NCI-H1930 (cell line): Measurements from ENCODE around the gene INPP5A.
"Not testable (repeated sequence)": the region's sequence is repeated elsewhere in the genome, so short reads cannot be mapped to it uniquely, and the experiment has no call there.

Experiments used
- DNase-seq, 2 experiments: peaks; one replicate each; lab custom pipeline; 2025; lab: John Stamatoyannopoulos, UW

INPP5A gene

DNA sequence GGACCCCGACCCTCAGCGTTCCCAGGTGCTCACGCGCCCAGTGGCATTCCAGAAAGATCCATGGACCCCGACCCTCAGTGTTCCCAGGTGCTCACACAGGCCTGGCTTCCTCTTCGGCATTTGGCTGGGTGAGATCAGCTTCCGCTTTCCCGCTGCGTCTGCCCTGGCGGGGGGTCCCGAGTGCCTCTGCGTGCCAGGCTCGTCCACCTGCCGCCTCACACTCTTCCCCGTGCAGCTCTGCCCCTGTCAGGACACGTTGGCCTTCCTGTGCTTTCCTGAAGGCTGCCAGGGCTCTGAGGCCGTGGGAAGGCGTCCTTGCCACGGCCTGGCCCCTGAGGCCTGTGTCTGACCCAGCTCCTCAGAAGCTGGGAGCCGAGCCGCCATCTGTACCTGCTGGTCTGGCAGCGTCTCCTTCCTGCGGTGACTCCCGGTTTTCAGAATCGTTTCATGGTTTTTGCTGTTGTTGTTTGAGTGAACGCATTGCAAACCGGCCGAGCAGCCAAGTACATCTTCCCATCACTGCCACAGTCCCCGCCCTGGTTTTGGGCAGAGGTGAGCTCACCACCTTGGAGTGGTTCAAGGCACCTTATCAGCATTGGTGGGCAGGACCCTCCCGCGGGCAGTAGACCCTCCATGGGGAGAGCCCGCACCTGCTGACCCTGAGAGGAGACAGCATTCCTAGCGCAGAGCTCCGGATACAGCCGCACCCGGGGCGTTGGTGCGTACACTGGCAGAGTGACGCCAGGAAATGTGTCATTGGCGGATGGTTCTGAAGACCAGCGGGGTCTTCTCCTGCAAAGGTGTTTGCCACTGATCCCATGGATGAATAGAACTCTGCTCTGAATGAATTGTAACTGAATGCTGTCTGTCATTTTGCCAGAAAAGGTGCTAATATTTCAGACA, 231.0 kb downstream of the INPP5A start:
- no peak for DNase-seq

DNA sequence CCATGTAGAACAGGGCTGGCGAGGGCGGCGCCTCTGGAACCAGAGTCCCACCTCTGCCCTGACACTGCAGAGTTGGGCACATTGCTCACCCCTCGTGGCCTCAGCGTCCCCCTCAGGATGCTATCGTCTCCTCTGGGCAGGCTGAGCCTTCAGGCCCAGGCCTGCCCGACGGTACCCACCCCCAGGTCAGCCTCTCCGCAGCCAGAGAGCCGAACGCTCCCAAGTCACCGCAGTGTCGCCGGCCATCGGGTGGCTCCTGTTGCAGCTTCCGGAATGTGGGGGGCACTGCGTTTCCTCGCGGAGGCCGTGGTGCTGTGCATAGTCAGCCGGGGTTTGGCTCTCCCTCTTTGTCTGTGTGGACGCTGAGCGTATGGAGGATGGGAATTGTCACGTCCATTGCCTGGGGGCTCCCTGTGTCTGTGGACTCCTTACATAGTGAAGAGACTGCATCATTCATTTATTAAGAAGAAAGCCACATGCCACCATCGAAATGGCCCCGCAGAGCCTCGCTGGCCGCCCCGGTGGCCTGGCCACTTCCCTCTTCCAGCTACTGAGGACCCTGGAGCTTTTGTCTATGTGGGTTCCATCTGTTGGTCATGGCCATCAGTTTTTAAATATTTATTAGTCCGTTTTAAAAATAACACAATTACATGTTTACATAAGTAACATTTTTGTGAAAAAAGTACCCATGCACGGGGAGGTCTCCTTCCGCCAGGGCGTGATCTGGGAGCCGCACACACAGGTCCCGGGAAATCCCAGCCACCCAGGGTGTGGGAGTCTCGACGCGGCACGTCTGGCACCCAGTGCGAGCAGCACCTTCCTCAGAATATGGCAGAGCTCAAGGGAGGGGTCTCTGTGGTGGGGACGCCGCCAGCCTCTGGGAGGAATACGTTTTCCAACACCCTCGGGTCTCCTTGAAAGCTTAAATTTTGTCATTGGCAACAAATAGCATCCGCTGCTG, 232.8 kb downstream of the INPP5A start:
- DNase-seq, result no peak

DNA sequence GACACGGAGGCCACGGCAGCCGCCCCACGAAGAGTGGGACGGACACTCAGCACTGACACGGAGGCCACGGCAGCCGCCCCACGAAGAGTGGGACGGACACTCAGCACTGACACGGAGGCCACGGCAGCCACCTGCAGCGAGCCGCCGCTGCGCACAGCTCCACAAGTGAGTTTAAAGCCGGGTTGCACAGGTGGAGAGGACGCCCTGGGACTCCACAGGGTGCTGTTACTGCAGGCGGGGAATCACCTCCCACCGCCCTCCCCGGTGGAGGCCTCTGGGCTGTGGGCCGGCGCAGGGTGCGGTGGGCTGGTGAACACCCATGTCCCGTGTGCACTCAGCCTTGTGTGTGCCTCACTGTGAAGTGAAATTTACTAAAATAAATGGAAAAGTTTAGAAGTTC, 235.2 kb downstream of the INPP5A start:
- not testable (repeated sequence) for DNase-seq

DNA sequence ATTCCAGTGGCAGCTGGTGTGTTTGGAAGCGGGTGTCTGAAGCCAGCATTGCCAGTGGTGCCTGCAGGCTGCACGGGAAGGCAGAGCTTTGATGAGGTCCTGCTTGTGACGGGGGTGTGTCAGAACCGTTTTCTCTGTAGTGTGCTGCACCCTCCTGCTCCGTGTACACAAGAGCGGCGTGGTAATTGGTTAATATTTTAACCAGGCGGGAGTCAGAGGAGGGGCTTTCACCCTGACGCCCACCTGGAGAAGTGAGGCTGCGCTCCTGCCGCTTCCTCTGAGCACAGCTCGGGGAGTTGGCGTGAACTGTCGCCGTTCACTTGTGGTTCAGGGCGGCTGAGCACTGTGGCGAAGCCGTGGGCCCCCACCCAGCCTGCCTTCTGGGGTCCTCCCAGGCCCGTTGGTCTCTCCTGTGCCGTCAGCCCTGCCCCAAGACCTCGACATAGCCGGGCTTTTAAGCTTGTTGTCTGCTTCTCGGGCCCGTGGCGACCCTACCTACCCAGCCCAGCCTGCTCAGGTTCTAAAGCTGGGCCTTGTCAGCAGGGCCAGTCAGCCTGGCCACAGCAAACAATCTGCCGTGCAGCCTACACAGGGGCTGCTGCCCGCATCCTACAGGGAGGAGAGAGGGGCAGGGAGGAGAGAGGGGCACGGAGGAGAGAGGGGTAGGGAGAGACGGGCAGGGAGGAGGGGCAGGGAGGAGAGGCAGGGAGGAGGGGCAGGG, 236.8 kb downstream of the INPP5A start:
- no peak for DNase-seq

DNA sequence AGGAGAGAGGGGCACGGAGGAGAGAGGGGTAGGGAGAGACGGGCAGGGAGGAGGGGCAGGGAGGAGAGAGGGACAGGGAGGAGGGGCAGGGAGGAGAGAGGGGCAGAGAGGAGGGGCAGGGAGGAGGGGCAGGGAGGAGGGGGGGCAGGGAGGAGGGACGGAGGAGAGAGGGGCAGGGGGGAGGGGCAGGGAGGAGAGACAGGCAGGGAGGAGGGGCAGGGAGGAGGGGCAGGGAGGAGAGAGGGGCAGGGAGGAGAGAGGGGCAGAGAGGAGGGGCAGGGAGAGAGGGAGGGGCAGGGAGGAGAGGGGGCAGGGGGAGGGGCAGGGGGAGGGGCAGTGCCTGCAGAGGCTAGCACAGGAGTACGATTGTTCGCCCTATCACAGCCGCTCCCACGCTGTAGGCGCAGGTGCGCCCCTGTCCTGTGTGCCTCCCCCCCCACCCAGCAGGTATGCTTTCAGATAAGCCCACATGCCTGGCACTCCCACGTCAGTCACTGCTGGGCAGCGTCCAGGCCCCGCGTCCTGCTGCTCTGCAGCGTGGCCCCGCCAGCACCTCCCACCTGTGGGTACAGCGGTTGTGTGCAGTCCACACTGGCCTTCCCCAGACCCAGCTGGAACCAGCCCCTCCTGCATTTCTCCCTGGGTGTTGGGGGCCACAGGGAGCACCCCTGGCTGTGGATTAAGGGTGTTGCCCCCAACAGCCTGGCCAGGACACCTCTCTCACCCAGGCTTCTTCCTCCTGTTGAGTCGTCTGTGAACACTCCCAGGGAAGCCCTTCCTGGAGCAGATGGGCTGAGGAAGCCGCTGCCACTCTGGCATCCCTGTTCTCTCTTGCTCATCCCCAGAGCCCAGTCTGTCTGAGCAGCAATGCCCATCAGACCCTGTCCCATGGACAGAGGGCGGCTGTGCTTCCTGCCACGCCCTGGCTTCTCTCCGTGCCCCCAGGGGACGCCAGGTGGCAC, 237.6 kb downstream of the INPP5A start:
- no peak for DNase-seq

DNA sequence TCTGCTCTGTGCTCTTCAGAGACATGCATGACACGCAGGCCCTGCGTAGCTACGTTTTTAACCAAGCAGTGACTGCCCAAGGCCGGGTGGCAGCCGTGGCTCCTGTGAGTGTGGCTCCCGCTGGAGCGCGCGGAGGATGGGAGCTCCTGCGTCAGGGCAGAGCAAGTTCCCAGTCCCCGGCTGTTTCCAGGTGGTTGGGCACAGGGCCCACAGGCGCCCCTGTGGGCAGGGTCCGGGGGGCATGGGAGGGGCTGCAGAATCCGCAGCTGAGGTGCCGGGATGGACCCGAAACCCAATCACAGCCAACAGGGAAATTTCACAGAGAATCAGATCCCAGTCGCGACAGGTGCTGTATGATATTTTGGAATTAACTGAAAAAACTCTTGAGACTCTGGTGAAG, 238.6 kb downstream of the INPP5A start:
- no peak for DNase-seq

DNA sequence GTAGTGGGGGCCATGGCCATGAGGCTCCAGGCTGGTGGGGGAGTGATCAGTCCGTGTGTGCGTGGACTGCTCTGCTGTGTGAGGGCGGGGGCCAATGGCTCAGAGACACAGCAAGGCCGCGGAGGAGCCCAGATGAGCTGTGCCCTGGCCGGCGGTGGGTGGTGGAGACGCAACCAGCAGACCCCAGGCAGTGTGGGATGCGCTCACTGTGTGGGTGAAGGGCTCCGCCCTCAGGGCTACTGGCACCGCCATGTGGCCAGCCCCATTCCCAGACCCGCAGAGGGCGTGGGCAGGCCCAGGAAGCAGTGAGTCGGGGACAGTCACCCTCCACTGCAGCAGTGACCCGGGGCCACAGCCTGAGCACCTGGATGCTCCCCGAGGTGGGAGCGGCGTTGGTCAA, 239.2 kb downstream of the INPP5A start:
- no peak for DNase-seq

DNA sequence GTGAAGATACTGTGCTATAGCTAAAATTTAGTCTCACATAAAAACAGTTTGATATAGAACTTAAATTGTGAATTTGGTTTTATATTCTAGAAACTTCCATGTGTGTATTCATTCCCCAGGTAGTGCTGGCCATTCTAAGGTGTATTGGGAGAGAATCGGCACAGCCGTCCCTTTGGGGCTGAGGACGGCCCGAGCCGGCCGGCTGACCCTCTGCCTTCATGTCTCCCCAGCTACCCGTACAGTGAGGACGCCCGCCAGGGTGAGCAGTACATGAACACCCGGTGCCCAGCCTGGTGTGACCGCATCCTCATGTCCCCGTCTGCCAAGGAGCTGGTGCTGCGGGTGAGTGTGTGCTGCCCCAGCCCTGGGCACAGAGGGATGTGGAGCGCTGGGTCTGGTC, 239.9 kb downstream of the INPP5A start:
- no peak for DNase-seq

DNA sequence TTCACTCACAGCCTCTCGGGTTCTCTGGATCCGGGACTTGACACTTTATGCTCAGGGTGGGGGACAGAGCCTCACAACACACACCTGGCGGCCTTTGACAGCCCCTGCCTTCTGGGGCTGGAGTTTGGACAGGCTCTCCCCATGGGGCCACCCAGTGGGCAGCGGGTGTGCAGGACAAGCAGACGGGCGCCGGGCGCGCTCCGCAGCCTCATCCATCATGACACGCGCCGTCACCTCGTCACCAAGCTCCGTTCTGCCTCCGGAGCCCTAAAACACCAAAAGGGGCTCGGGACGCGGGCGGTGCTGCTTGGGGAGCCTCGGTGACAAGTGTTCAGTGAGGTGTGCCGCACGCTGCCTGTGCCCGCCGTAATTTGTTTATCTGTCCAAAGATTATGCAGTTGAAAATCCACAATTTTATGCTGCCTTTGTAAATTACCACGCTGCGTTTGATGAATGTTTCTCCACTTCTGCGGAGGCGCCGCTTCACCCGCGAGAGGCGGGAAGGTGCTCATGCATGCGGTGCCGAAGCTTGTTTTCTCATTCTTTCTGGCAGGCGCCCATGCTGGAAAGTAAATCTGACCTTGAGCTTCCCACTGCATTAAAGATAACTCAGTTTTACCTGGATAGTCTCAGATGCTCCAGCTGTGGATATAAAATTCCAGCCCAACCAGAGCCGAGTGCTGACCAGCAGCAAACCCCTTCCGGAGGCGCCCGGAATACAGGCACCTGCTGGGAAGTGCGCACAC, 242.1 kb downstream of the INPP5A start:
- DNase-seq, result no peak

DNA sequence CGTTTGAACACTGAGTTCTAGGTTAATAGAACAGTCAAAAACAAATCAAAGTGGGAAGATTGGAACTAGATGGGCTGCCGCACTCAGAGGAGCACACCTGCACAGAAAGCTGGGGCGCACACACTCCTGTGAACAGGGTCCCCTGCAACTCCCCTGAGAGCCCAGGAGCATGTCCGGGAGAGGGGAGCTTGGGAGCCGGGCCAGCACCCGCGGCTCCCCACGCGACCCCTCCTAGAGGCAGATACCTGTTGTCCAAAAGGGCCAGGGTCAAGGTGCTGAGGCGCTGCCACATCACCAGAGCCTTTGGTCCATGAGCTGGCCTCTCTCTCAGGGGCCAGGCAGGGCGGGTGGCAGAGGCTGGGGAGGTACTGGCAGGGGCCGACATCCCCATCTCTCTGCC, 242.8 kb downstream of the INPP5A start:
- DNase-seq, result no peak

DNA sequence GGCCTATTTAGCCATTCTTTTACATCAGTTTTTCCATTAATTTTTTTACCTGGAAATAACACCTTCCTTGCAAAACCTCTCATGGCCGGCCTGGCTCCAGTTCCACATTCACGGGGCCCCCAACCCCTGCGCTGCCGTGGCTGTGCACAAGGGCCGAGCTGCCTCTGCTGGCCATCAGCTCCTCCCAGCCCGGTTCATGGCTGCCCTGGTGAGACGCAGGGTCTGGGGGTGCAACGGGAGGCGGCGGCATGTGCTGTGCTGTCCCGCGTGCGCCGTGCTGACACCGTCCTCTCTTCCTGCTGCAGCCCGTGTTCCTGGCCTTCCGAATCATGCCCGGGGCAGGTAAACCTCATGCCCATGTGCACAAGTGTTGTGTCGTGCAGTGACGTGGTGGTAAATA, 244.0 kb downstream of the INPP5A start:
- DNase-seq, result no peak

DNA sequence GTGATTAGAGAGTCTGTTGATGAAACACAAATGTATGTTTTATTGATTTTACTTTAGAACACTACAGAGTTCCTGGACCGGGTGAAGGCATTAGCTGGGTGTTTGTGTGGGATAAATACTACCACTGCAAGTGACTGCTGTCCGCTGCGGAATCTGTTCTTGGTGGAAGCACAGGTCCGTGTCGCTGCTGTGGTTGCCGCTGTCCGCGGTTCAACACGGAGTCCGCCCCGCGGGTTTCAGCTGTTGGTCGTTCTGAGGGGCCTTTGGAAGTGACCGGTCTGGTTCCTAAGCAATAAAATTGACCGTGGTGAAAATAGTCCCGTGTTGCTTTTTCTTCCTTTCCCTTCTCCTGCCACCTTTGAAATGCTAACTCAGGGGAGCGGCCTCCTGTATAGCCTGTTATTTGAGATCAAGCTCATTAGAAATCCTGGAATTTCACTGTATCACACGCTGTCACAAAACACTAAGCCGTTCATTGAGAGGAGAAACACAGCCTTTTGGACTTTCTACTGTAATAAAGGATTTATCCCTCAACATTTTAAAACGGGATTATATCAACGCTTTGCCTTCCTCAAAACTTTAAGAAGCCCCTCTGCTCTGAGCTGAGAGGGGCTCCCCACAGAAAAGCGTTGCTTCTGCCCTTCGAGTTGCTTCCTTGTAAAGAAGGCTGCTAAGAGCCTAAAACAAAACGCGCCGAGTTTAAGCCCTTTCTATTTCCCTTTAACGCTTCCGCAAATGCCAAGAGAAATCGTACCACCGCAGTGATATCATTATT, 245.8 kb downstream of the INPP5A start:
- no peak for DNase-seq

DNA sequence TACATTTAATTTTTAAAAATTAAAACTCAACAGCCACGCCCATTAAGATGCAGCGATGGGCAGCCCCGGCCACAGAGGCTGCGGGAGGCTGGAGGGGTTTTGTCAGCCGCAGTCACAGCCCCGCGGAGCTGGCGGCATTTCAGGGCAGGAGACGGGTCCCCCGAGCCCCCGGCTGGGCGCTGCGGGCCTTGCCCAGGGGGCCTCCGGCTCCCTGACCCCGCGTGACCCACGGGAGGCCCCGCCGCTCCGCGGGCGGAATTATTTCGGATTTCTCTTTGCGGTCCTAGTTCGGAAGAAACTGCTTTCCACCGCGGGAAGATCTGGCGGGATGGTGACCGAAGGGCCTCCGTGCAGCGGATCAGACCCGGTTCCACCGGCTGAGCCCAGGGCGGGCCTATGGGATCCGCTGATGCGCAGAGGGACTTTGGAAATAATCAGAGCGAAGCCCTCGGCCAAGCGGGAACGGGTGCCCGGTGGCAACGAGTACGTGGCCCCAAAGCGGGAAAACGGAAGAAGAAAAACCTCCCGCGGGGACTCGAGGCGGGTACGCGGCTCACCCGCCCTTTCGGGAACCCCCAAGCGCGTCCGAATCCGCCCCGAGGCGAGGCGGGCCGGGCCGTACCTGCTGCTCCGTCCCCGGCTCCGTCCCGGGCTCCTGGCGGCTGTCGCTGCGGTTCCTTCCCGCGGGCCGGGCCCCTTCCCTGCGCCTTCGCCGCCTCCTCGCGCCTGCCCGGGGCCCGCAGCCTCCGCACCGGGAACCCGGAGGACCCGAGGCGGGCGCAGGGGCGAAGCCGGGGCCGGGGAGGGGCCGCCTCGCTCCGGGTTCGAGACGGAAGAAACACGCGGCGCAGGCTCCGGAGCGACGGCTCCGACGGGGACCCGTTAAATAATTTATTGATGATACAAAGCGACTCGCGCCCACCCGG, 246.6 kb downstream of the INPP5A start:
- DNase-seq, result no peak

DNA sequence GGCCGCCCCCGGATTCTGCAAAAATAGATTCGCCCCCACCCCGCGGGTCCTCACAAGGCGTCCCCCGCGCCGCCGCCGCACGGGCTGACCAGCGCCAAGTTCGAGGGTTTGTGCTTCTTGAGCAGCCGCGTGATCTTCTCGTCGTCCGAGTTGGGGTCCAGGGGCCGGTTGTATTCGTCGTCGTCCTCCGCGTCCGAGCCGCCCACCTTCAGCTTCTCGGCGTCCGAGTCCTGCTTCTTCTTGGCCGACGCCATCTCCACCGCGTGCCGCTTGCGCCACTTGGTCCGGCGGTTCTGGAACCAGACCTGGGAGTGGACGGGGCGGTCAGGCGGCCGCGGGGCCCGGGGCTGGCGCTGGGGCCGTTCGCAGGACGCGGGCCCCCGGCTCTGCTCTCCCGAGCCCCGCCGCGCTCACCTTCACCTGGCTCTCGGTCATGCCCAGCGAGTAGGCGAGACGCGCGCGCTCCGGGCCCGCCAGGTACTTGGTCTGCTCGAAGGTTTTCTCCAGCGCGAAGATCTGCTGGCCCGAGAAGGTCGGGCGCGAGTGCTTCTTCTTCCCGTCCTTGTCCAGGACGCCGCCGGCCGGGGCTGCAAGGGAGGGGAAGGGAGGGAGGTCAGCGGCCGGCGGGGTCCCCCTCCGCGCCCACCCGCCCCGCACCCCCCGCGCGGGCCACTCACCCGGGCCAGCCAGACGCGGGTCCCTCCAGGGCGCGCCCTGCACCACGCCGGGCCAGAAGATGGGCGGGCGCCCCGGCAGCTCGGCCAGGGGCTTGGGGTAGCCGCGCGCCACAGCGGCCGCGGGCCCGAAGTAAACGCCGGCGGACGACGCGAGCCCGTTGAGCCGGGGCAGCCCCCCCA, 247.5 kb downstream of the INPP5A start:
- no peak for DNase-seq

DNA sequence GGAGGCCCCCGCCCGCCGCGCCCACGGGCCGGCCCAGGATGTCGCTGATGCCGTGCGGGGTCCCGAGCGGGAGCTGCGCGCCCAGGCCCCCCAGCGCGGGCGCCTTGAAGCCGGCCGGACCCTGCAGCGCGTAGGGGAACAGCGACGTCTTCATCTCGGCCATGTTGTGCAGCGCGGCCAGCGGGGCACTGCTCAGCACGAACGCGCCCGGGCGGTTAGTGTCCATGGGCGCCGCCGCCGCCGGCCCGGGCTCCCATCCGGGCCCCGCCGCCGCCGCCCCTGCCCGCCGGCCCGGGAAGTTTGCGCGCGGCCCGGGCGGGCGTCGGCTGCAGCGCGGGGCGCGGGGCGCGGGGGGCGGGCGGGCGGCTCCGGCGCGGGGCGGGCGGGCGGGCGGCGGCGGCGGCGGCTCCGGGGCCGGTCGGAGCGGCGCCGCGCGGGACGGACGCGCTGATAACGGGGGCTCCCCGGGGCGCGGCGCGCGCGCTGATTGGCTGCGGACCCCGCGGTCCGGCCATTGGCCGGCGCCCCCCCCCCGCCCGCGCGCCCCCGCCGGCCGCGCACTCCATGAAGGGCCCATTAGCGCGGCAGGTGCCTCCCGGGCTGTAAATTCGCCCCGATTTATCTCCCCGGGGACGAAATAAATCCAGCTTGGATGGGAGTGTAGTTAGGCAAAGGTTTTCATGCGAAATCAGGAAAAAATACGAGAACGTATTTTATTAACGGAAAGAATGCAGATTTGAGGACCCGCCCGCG, 248.3 kb downstream of the INPP5A start, which contains the start of gene NKX6-2:
Gene NKX6-2 (minus strand): TSS at position 425 of the 753 bp plus-strand sequence. CDS start 199 bp downstream, at position 226.
- DNase-seq, result no peak

DNA sequence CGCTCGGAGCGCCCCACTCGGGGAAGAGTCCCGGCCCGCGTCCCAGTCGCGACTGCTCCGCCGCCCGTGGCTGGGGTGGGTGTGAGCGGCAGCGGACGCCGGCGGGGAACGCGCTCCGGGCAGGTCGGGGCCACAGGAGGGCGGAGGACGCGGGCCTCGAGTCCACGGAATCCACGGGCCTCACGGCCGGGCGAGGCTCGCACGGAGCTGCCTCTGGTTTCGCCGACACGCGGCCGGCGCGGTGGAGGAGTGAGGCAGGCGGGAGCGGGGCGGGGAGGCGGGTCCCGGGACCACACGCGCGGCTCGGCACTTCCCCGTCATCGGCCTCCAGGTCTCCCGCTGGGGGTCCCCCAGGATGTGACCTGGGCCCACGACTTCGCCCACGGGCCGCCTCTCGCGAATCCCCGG, 248.9 kb downstream of the INPP5A start:
- no peak for DNase-seq
